PFSK-1 (cell line): ENCODE data around the gene ADAP1.

Source experiments
- FOXP2 ChIP-seq: optimal IDR thresholded peaks from 2 replicates; pipeline ENCODE3; 2011; ENCODE audit warnings: borderline replicate concordance, control low read depth, inconsistent platforms; ENCODE audit not compliant: insufficient read depth; ENCODE audit errors: extremely low read length, extremely low read depth
- POLR2AphosphoS5 ChIP-seq: IDR thresholded peaks from 2 replicates; pipeline ENCODE4 v1.6.1; 2012; ENCODE audit warnings: low read depth, mild to moderate bottlenecking, control low read depth, low read length, moderate library complexity
- SIN3A ChIP-seq: IDR thresholded peaks from 2 replicates; pipeline ENCODE4 v1.6.1; 2012; ENCODE audit warnings: mild to moderate bottlenecking, low read length, moderate library complexity, borderline replicate concordance; ENCODE audit not compliant: insufficient read depth
- TAF1 ChIP-seq: IDR thresholded peaks from 2 replicates; pipeline ENCODE4 v1.6.1; 2012; ENCODE audit warnings: low read length, control low read depth, borderline replicate concordance; ENCODE audit not compliant: insufficient read depth
- TF ChIP-seq, protein P1 (sequence below), 2 experiments: IDR thresholded peaks; 2 replicates each; pipeline versions ENCODE4 v1.6.1 to v1.8.0; 2011 to 2012; ENCODE audit warnings: low read depth in 2 of 2, low read length in 2 of 2, control low read depth in 1 of 2, inconsistent platforms in 1 of 2, mild to moderate bottlenecking in 1 of 2, moderate library complexity in 1 of 2; ENCODE audit not compliant: insufficient read depth in 1 of 2

The ADAP1 gene

DNA sequence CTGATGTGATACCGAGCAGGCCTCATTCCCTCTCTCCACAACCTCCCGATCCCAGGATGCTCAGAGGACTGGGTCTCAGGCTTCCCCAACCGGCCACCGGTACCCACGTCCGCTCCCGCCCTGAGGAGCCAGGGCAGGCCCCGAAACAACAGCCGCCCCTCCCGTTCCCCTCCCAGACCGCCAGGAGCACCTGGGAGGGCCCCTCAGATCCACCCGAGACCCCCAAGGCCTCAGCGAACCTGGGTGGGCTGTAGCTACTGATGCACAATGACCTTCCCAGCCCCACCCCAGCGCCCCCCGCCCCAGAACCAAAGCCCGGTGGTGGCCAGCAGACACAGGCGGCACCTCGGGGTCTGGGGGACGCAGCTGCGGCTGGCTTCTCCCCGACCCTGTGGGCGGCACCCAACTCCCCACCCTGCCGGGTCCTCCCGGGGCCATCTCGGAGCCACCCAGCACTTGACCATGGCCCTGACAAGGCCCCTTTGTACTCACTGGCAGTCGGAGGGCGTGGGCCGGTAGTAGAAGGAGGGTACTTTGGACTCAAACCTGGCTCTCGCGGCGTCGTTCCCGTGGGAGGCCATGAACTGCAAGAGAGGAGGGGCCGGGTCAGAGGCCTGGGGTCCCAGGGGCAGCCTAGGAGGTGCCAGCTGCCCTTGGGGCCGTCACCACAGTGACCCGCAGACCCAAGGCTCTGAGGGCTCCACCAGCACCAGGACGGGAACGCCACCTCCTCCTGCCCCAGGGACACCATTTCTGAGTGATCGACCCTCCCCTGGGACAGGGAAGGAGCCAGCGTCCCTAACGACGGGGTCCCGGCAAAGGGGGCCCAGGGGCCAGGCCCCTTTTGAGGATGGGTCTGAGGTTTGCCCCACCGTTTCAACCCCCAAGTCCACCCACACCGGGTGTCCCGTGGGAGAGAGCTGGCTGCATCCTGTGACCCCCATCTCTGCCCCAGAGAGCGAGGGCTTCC lies 28.1 kb downstream of the ADAP1 start:
- no peak for TF ChIP-seq FOXP2
- no peak for TF ChIP-seq POLR2AphosphoS5
- no peak for TF ChIP-seq TAF1
- TF ChIP-seq SIN3A, result no peak
- TF ChIP-seq, protein P1, sequence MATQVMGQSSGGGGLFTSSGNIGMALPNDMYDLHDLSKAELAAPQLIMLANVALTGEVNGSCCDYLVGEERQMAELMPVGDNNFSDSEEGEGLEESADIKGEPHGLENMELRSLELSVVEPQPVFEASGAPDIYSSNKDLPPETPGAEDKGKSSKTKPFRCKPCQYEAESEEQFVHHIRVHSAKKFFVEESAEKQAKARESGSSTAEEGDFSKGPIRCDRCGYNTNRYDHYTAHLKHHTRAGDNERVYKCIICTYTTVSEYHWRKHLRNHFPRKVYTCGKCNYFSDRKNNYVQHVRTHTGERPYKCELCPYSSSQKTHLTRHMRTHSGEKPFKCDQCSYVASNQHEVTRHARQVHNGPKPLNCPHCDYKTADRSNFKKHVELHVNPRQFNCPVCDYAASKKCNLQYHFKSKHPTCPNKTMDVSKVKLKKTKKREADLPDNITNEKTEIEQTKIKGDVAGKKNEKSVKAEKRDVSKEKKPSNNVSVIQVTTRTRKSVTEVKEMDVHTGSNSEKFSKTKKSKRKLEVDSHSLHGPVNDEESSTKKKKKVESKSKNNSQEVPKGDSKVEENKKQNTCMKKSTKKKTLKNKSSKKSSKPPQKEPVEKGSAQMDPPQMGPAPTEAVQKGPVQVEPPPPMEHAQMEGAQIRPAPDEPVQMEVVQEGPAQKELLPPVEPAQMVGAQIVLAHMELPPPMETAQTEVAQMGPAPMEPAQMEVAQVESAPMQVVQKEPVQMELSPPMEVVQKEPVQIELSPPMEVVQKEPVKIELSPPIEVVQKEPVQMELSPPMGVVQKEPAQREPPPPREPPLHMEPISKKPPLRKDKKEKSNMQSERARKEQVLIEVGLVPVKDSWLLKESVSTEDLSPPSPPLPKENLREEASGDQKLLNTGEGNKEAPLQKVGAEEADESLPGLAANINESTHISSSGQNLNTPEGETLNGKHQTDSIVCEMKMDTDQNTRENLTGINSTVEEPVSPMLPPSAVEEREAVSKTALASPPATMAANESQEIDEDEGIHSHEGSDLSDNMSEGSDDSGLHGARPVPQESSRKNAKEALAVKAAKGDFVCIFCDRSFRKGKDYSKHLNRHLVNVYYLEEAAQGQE (IDR thresholded peaks at IDR 0.05; ENCODE audit: insufficient read depth in 1 of 2, low read depth in 2 of 2, low read length in 2 of 2), result no peak

DNA sequence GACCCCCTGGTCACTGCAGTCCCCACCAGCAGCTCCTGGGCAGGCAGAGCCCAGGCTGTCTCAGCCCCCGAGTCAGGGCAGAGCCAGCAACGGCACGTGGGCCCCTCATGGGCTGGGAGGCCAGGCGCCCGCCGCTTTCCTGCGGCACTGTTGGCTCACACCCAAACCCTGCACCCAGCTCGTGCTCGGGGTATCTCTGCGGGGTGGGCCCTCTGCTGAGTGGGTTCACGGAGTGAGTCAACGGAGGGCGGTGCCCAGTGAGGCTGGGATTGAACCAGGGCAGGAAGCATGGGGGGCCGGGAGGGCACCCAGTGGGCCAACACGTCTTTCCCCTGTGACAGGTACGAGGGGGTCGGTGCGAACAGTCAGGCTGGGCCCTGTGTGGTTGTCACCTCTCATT lies 28.9 kb downstream of the ADAP1 start:
- TF ChIP-seq, protein P1 (IDR thresholded peaks at IDR 0.05; ENCODE audit: insufficient read depth in 1 of 2, low read depth in 2 of 2, low read length in 2 of 2), result no peak
- TF ChIP-seq FOXP2 (no peak), POLR2AphosphoS5 (no peak), SIN3A (no peak), TAF1 (no peak)

DNA sequence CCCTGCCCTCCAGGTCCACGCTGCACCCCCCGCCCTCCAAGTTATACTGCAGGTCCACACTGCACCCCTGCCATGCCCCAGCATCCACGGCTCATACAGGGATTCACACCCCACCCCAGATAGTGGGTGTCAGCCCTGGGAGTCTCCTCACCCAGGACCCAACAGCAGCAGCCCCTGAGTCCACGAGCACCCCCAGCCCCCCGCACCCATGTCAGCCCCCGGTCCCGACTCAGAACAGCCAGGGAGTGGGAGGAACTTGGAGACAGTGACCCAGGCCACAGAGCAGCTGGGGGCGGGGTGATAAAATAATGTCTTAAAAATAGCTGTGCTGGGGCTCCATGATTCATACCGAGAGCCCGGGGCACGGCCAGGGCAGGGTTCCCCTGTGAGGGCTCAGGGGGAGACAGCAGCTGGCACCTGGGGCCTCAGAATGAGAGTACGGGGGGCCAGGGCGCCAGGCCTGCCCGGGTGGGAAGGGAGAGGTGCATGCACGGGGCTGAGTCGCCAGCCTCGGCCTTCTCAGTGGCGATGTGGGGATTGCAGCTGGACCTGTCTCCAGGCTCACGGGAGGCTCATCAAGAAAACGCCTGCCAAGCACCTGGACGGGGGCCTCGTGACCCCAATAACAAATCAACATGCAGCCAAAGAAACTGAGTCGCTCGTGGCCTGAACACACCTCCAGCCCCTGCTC lies 29.8 kb downstream of the ADAP1 start:
- no peak for TF ChIP-seq FOXP2
- no peak for TF ChIP-seq TAF1
- TF ChIP-seq POLR2AphosphoS5, result no peak
- no peak for TF ChIP-seq SIN3A
- TF ChIP-seq, protein P1 (IDR thresholded peaks at IDR 0.05; ENCODE audit: insufficient read depth in 1 of 2, low read depth in 2 of 2, low read length in 2 of 2), result no peak

DNA sequence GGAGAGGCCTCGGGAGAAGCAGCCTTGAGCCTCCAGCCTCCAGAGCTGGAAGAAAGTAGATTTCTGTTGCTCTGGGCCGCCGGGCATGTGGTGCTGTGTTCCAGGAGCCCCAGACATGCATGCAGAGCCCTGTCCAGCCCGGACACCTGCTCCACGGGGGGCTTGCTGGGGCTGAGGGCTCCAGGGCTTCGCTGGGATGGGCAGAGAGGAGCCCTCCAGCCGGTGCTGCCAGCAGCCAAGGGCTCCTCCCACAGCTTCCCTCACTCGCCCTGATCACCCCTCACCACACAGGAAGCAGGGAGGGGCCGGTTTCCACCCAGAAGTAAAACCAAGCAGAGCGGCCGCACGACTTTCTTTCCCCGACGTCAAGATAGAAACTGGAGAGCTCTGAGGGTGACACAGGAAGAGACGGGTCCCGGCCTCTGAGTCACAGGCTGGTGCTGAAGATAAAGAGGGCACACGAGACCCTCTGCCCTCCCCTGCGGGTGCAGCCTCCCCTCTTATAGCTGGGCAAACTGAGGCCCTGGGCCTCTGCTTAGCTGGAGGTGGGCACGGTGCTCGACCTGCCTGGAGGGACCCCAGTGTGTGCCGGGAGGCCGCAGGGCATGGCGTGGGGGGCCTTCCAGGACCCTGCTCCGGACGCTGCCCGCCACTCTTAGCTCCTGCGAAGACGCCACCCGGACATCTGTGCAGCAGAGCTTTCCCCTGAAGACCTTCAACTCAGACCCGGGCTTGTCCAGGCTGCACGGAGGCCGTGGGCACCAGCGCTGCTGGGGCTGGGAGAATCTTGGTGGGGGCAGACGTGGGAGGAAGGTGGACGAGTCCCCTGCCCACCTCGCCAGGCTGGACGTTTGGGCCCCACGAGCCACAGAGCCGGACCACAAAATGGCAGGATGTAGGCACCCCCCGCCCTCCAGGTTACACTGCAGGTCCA lies 31.1 kb downstream of the ADAP1 start:
- TF ChIP-seq, protein P1 (IDR thresholded peaks at IDR 0.05; ENCODE audit: insufficient read depth in 1 of 2, low read depth in 2 of 2, low read length in 2 of 2), result peak in 1 of 2 experiments; percentile 25; a peak in 1 of 4 replicates
- TF ChIP-seq FOXP2, result peak; percentile 23
- TF ChIP-seq TAF1, result no peak
